Neuronal stem cell (in vitro differentiated cells): ENCODE results near the gene RIIAD1.

Experiments used
- DNase-seq: peaks from one replicate; pipeline ENCODE4 v3.0.0-alpha.2; 2013; ENCODE audit warnings: low spot score
- H2AFZ ChIP-seq: one replicate; pipeline ENCODE4 v1.6.1; 2013; ENCODE audit warnings: mild to moderate bottlenecking, low read length, inconsistent platforms
- H2AK5ac ChIP-seq: 2 replicates; pipeline ENCODE4 v1.6.1; 2013; ENCODE audit warnings: low read depth, mild to moderate bottlenecking, inconsistent platforms, low read length, moderate library complexity, mixed read lengths
- H2BK120ac ChIP-seq: 2 replicates; pipeline ENCODE4 v1.6.1; 2013; ENCODE audit warnings: low read depth, mild to moderate bottlenecking, inconsistent platforms, low read length, moderate library complexity, mixed read lengths
- H2BK12ac ChIP-seq: one replicate; pipeline ENCODE4 v1.6.1; 2013; ENCODE audit warnings: low read length, inconsistent platforms
- H2BK15ac ChIP-seq: 2 replicates; pipeline ENCODE4 v1.6.1; 2013; ENCODE audit warnings: mild to moderate bottlenecking, low read length, inconsistent platforms, mixed read lengths
- H2BK5ac ChIP-seq: one replicate; pipeline ENCODE4 v1.6.1; 2013; ENCODE audit warnings: inconsistent platforms, mild to moderate bottlenecking, low read length, moderate library complexity
- H3K14ac ChIP-seq: one replicate; pipeline ENCODE4 v1.6.1; 2013; ENCODE audit warnings: low read length, inconsistent platforms
- H3K18ac ChIP-seq: 2 replicates; pipeline ENCODE4 v1.6.1; 2013; ENCODE audit warnings: low read length, inconsistent platforms
- H3K23ac ChIP-seq: 2 replicates; pipeline ENCODE4 v1.6.1; 2013; ENCODE audit warnings: low read depth, mild to moderate bottlenecking, mixed read lengths, low read length, inconsistent platforms; ENCODE audit not compliant: poor library complexity
- H3K27ac ChIP-seq: replicated peaks from 3 replicates; pipeline ENCODE4 v1.5.1; 2013; ENCODE audit warnings: low read length, inconsistent platforms
- H3K27me3 ChIP-seq, 3 experiments: 2 replicates each; pipeline ENCODE4 v1.6.1; 2013; ENCODE audit warnings: low read length in 3 of 3, mild to moderate bottlenecking in 2 of 3, inconsistent platforms in 1 of 3, low read depth in 1 of 3, mixed read lengths in 1 of 3, moderate library complexity in 1 of 3; ENCODE audit not compliant: control insufficient read depth in 3 of 3, insufficient read depth in 3 of 3
- H3K36me3 ChIP-seq, 2 donors: replicated peaks in 1 of 2; 2 replicates each; pipeline ENCODE4 v1.6.1; 2013; ENCODE audit warnings: low read length in 2 of 2; ENCODE audit not compliant: control insufficient read depth in 2 of 2, insufficient read depth in 2 of 2
- H3K4ac ChIP-seq: 2 replicates; pipeline ENCODE4 v1.6.1; 2013; ENCODE audit warnings: inconsistent platforms, mild to moderate bottlenecking, low read length, moderate library complexity
- H3K4me1 ChIP-seq, 2 donors: 1 replicate in 1 of 2; 2 replicates in 1 of 2; pipeline ENCODE4 v1.6.1; 2013; ENCODE audit warnings: low read length in 2 of 2, low read depth in 1 of 2; ENCODE audit not compliant: control insufficient read depth in 2 of 2, insufficient read depth in 1 of 2
- H3K4me2 ChIP-seq: one replicate; pipeline ENCODE4 v1.6.1; 2013; ENCODE audit warnings: mild to moderate bottlenecking, low read length, inconsistent platforms; ENCODE audit not compliant: insufficient read depth, poor library complexity, severe bottlenecking
- H3K4me3 ChIP-seq, 2 donors: 2 replicates each; pipeline ENCODE4 v1.5.1; 2013; ENCODE audit warnings: low read length in 2 of 2, mild to moderate bottlenecking in 2 of 2, inconsistent platforms in 1 of 2, moderate library complexity in 1 of 2
- H3K79me1 ChIP-seq: one replicate; pipeline ENCODE4 v1.6.1; 2013; ENCODE audit warnings: low read depth, mild to moderate bottlenecking, inconsistent platforms, low read length, moderate library complexity
- H3K9ac ChIP-seq: one replicate; pipeline ENCODE4 v1.6.1; 2013; ENCODE audit warnings: mild to moderate bottlenecking, low read depth, low read length, inconsistent platforms; ENCODE audit not compliant: poor library complexity
- H3K9me3 ChIP-seq, 2 donors: replicated peaks in 1 of 2; 2 replicates each; pipeline versions ENCODE3 to v1.6.1; 2013; ENCODE audit warnings: low read length in 2 of 2, mild to moderate bottlenecking in 2 of 2, inconsistent platforms in 1 of 2, low read depth in 1 of 2, mixed read lengths in 1 of 2, moderate library complexity in 1 of 2; ENCODE audit not compliant: control insufficient read depth in 2 of 2, insufficient read depth in 1 of 2
- H4K8ac ChIP-seq: one replicate; pipeline ENCODE4 v1.6.1; 2013; ENCODE audit warnings: low read depth, mild to moderate bottlenecking, inconsistent platforms, low read length, moderate library complexity
- H4K91ac ChIP-seq: one replicate; pipeline ENCODE4 v1.6.1; 2013; ENCODE audit warnings: low read length, low read depth, mild to moderate bottlenecking, inconsistent platforms; ENCODE audit not compliant: poor library complexity
- WGBS, 2 donors: extraction: QIAGEN DNeasy Blood & Tissue Kit; methylation state at CpG; one replicate each; pipeline ENCODE4 v1.1.7; 2013; ENCODE audit warnings: missing lambda C conversion rate in 2 of 2, mixed read lengths in 1 of 2; ENCODE audit not compliant: insufficient read length in 2 of 2, insufficient replicate concordance in 1 of 2; ENCODE audit errors: extremely low coverage in 2 of 2; 5-methylcytosine and 5-hydroxymethylcytosine counted together

The RIIAD1 gene

GRCh38 chr1:151773702-151774101, 52.4 kb downstream of the RIIAD1 start:
- Histone ChIP-seq H4K8ac (no peak overlapping the region), H3K79me1 (no peaks in the 10 kb centered on the region), H3K23ac (no peak overlapping the region), H3K14ac (no peak overlapping the region), H3K9ac (no peak overlapping the region), H2BK15ac (no peak overlapping the region), H3K4ac (no peak overlapping the region), H3K18ac (no peak overlapping the region), H3K4me1 (no peaks in the 10 kb centered on the region), H3K27ac (no peak overlapping the region), H2BK12ac (no peak overlapping the region), H2BK5ac (no peak overlapping the region), H4K91ac (no peak overlapping the region), H3K9me3 (no peaks in the 10 kb centered on the region), H3K27me3 (no peaks in the 10 kb centered on the region), H2AK5ac (no peak overlapping the region), H3K4me3 (no peak overlapping the region), H3K4me2 (no peak overlapping the region), H3K36me3 (peaks cover 15 to 54% of the 10 kb centered on the region in 2 donors), H2AFZ (no peak overlapping the region), H2BK120ac (no peak overlapping the region)
- DNase-seq = no peak
- no CpG with 5 or more reads among the region's 5 CpGs for WGBS, 2 donors

DNA sequence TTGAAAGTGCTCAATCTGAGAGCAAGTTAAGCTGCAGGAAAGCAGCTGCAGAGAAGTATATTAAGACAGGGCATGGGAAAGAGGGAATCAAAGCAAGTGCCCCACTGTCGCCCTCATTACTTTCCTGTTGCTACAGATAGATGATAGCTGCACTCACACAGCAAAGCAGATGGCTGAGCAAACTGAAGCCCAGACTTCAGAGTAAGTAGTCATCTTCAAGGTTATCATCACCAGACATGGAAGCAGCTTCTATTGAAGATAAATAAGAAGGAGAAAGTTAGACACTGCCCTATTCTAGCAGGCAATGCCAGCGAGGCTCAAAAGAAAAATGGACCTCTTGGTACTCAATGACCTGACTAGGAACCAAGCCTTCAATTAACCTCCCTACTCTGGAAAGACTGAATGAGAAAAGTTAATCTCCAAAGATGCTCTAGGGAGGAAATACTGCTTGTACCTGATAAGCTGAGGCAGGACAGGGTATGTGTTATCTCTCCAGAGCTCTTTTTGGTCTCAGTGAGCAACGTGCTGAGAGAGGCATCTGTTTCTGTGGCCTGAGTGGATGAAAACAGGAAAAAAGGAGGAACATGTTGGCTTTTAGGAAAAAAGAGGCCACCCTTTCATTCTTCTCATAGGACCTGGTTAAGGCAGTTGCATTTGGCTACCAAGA, 53.1 kb downstream of the RIIAD1 start:
- Histone ChIP-seq H2BK15ac (no peak overlapping the region), H2BK120ac (no peak overlapping the region), H3K79me1 (no peaks in the 10 kb centered on the region), H3K14ac (no peak overlapping the region), H3K36me3 (peaks cover 17 to 61% of the 10 kb centered on the region in 2 donors), H3K23ac (no peak overlapping the region), H3K18ac (no peak overlapping the region), H3K27me3 (no peaks in the 10 kb centered on the region), H3K27ac (no peak overlapping the region), H3K9ac (no peak overlapping the region), H2BK5ac (no peak overlapping the region), H3K4ac (no peak overlapping the region), H4K91ac (no peak overlapping the region), H2AFZ (no peak overlapping the region), H2AK5ac (no peak overlapping the region), H3K4me1 (no peaks in the 10 kb centered on the region), H3K9me3 (no peaks in the 10 kb centered on the region), H3K4me2 (no peak overlapping the region), H2BK12ac (no peak overlapping the region), H4K8ac (no peak overlapping the region), H3K4me3 (no peak overlapping the region)
- no peak for DNase-seq
- WGBS, 2 donors = no CpG with 5 or more reads among the region's 3 CpGs

- H3K27me3 ChIP-seq = no peaks in the 10 kb centered on the region
These were observed 54.8 kb downstream of the RIIAD1 start for GRCh38 chr1:151775894-151776664.

GRCh38 chr1:151776665-151777062, 55.3 kb downstream of the RIIAD1 start:
- Histone ChIP-seq H3K14ac (no peak overlapping the region), H2AFZ (no peak overlapping the region), H3K27ac (no peak overlapping the region), H2BK5ac (no peak overlapping the region), H3K79me1 (no peaks in the 10 kb centered on the region), H4K8ac (no peak overlapping the region), H3K9me3 (no peaks in the 10 kb centered on the region), H3K18ac (no peak overlapping the region), H3K4ac (no peak overlapping the region), H3K9ac (no peak overlapping the region), H3K23ac (no peak overlapping the region), H3K27me3 (no peaks in the 10 kb centered on the region), H3K4me2 (no peak overlapping the region), H2AK5ac (no peak overlapping the region), H2BK12ac (no peak overlapping the region), H3K4me1 (no peaks in the 10 kb centered on the region), H2BK15ac (no peak overlapping the region), H3K4me3 (no peak overlapping the region), H3K36me3 (peaks cover 17 to 73% of the 10 kb centered on the region in 2 donors), H2BK120ac (no peak overlapping the region), H4K91ac (no peak overlapping the region)
- no peak for DNase-seq
- no CpG with 5 or more reads among the region's 3 CpGs for WGBS, 2 donors

More at GRCh38 chr1:151775894-151776664, 54.8 kb downstream of the RIIAD1 start:
- Histone ChIP-seq H3K27ac (no peak overlapping the region), H2BK5ac (no peak overlapping the region), H3K9ac (no peak overlapping the region), H3K9me3 (no peaks in the 10 kb centered on the region), H2BK120ac (no peak overlapping the region), H4K8ac (no peak overlapping the region), H4K91ac (no peak overlapping the region), H2BK15ac (no peak overlapping the region), H3K4ac (no peak overlapping the region), H3K36me3 (peaks cover 17 to 68% of the 10 kb centered on the region in 2 donors), H3K79me1 (no peaks in the 10 kb centered on the region), H2BK12ac (no peak overlapping the region), H3K23ac (no peak overlapping the region), H3K14ac (no peak overlapping the region), H3K18ac (no peak overlapping the region), H2AK5ac (no peak overlapping the region), H3K4me3 (no peak overlapping the region), H2AFZ (no peak overlapping the region), H3K4me2 (no peak overlapping the region), H3K4me1 (no peaks in the 10 kb centered on the region)
- DNase-seq = no peak
- no CpG with 5 or more reads among the region's 7 CpGs for WGBS, 2 donors
